K562 (cell line): ENCODE results near the gene MYOZ3. TPM values are rescaled to one million over a fixed set of nuclear protein-coding genes. Genes with fewer than 3 reads are reported as not detected.

Experiments
- ATAC-seq: fragments of 200-7000 bp; cut with Tn5 transposase; 3 replicates; pipeline ENCODE4 v1.9.1; 2020; ENCODE audit warnings: moderate library complexity
- BruUV-seq: library from RNA; stranded (reverse); fragments of 400-500 nt; replicated peaks from 2 replicates; lab custom pipeline; 2021; lab: Mats Ljungman, UMichigan
- CTCF ChIA-PET: fragments of 300-600 bp; formaldehyde crosslinking; extraction: SDS; loops from one replicate; lab custom pipeline; 2021; ENCODE audit warnings: low intra/inter-chr PET ratio; lab: Yijun Ruan, JAX
- POLR2A ChIA-PET: fragments of 300-600, 350-650 bp; sonication (Branson Sonifier 250); formaldehyde crosslinking; extraction: SDS; loops from one replicate; lab custom pipeline; 2021; ENCODE audit warnings: antibody characterized with exemption, inconsistent platforms; lab: Yijun Ruan, JAX
- DNase-seq, 4 experiments: peaks; one replicate each; pipeline versions ENCODE4 v3.0.0 to v3.0.0-alpha.2; 2011 to 2018; ENCODE audit warnings: low spot score in 3 of 4, mixed read lengths in 3 of 4; ENCODE audit errors: extremely low read depth in 1 of 4
- FAIRE-seq: peaks from 2 replicates; lab custom pipeline; 2011; peaks lifted over from hg19 to GRCh38; lab: Jason Lieb, UNC
- H2AFZ ChIP-seq: 2 replicates; pipeline ENCODE4 v1.6.0; 2011; ENCODE audit warnings: low read depth, low read length, control low read depth, inconsistent platforms
- H3K27ac ChIP-seq: fragments of 200-600 bp; 3 replicates; pipeline ENCODE4 v1.8.0; 2011; ENCODE audit warnings: low read depth, mild to moderate bottlenecking, control low read depth, inconsistent platforms, low read length, moderate library complexity, mixed read lengths; ENCODE audit errors: extremely low read depth
- H3K27me3 ChIP-seq, 2 experiments: fragments of 300-600 bp in 1 of 2; 2 replicates in 1 of 2; 3 replicates in 1 of 2; pipeline versions ENCODE4 v1.6.0 to v1.8.0; 2011; ENCODE audit warnings: inconsistent platforms in 2 of 2, low read length in 2 of 2, mild to moderate bottlenecking in 1 of 2, mixed read lengths in 1 of 2, moderate library complexity in 1 of 2; ENCODE audit not compliant: control insufficient read depth in 2 of 2, insufficient read depth in 2 of 2
- H3K36me3 ChIP-seq: fragments of 300-600 bp; 3 replicates; pipeline ENCODE4 v1.8.0; 2011; ENCODE audit warnings: mild to moderate bottlenecking, low read length, inconsistent platforms; ENCODE audit not compliant: control insufficient read depth, insufficient read depth
- H3K4me1 ChIP-seq, 2 experiments: fragments of 200-600 bp in 1 of 2; replicated peaks in 1 of 2; 2 replicates in 1 of 2; 3 replicates in 1 of 2; pipeline versions ENCODE4 v1.5.1 to v1.8.0; 2011; ENCODE audit warnings: inconsistent platforms in 2 of 2, low read length in 2 of 2, mild to moderate bottlenecking in 1 of 2, mixed read lengths in 1 of 2, moderate library complexity in 1 of 2; ENCODE audit not compliant: control insufficient read depth in 2 of 2, insufficient read depth in 2 of 2
- H3K4me2 ChIP-seq: 2 replicates; pipeline ENCODE4 v1.6.1; 2011; ENCODE audit warnings: low read length, control low read depth, inconsistent platforms, mixed read lengths; ENCODE audit not compliant: insufficient read depth
- H3K4me3 ChIP-seq: fragments of 200-600 bp; sonication (generic), shearing (Covaris generic); 2 replicates; pipeline ENCODE4 v1.5.1; 2016; ENCODE audit warnings: control low read depth, inconsistent platforms
- H3K79me2 ChIP-seq: fragments of 200-600 bp; 3 replicates; pipeline ENCODE4 v1.8.0; 2011; ENCODE audit warnings: low read length, inconsistent platforms; ENCODE audit not compliant: control insufficient read depth, insufficient read depth
- H3K9ac ChIP-seq, 2 experiments: 2 replicates each; pipeline versions ENCODE4 v1.6.0 to v1.6.1; 2011; ENCODE audit warnings: low read depth in 2 of 2, low read length in 2 of 2, control low read depth in 1 of 2, inconsistent platforms in 1 of 2, mild to moderate bottlenecking in 1 of 2, mixed read lengths in 1 of 2; ENCODE audit not compliant: insufficient read depth in 1 of 2
- H3K9me1 ChIP-seq: one replicate; pipeline ENCODE4 v1.6.0; 2011; ENCODE audit warnings: inconsistent platforms, mild to moderate bottlenecking, low read length, moderate library complexity; ENCODE audit not compliant: control insufficient read depth, insufficient read depth
- H3K9me3 ChIP-seq: replicated peaks from 2 replicates; pipeline ENCODE4 v1.5.1; 2011; ENCODE audit warnings: low read depth, low read length, inconsistent platforms; ENCODE audit not compliant: control insufficient read depth, insufficient read depth
- H4K20me1 ChIP-seq: replicated peaks from 2 replicates; pipeline ENCODE4 v1.6.1; 2011; ENCODE audit warnings: low read length, inconsistent platforms, mixed read lengths; ENCODE audit not compliant: control insufficient read depth, insufficient read depth
- DNMT1 ChIP-seq: fragments of 450-650 bp; IDR thresholded peaks from 2 replicates; pipeline ENCODE4 v1.6.1; 2016; ENCODE audit warnings: antibody characterized with exemption, mild to moderate bottlenecking
- ESRRB ChIP-seq: fragments of 250-450 bp; sonication (Bioruptor Pico); IDR thresholded peaks from 2 replicates; pipeline ENCODE4 v1.5.0; 2020; ENCODE audit warnings: mild to moderate bottlenecking, moderate library complexity, borderline replicate concordance
- HNRNPH1 ChIP-seq: fragments of 200-400 bp; formaldehyde crosslinking; optimal IDR thresholded peaks from 2 replicates; pipeline ENCODE3; 2017; ENCODE audit warnings: low read depth, mild to moderate bottlenecking, low read length, moderate library complexity
- NFATC3 ChIP-seq: fragments of 450-650 bp; IDR thresholded peaks from 2 replicates; pipeline ENCODE4 v1.6.1; 2017; ENCODE audit warnings: mild to moderate bottlenecking
- NFIC ChIP-seq: fragments of 450-650 bp; IDR thresholded peaks from 2 replicates; pipeline ENCODE4 v1.6.1; 2017; ENCODE audit warnings: mild to moderate bottlenecking, inconsistent platforms
- ZBTB11 ChIP-seq, 3 experiments: fragments of 200-800 bp in 1 of 3; fragments of 250-450 bp in 1 of 3; fragments of 450-650 bp in 1 of 3; sonication (Bioruptor Pico) in 1 of 3; sonication (Bioruptor generic) in 1 of 3; formaldehyde crosslinking in 1 of 3; IDR thresholded peaks; 2 replicates each; pipeline versions ENCODE4 v1.6.1 to v1.8.0; 2016 to 2022; ENCODE audit warnings: mild to moderate bottlenecking in 2 of 3, missing genetic modification characterization in 2 of 3, missing compliant biosample characterization in 1 of 3, moderate library complexity in 1 of 3
- ZNF143 ChIP-seq: sonication (generic); formaldehyde crosslinking; IDR thresholded peaks from 2 replicates; pipeline ENCODE4 v1.9.0; 2022; ENCODE audit warnings: mild to moderate bottlenecking, missing genetic modification reagents
- ZNF407 ChIP-seq: fragments of 450-650 bp; IDR thresholded peaks from 2 replicates; pipeline ENCODE4 v1.6.1; 2016; ENCODE audit warnings: low read depth
- WGBS: fragments of 100-300 bp; shearing (Covaris generic); methylation state at CpG from one replicate; pipeline ENCODE4 v1.1.6; 2016; ENCODE audit warnings: low coverage, mixed read lengths; ENCODE audit not compliant: insufficient coverage; ENCODE audit errors: missing lambda C conversion rate; 5-methylcytosine and 5-hydroxymethylcytosine counted together
- in situ Hi-C: fragments of 300-500 bp; cut with MboI; formaldehyde crosslinking; loops from 4 replicates; pipeline ENCODE4 v1.15.0; 2018; ENCODE audit warnings: inconsistent platforms, mixed read lengths
- intact Hi-C: fragments of 100-400 bp; cut with micrococcal nuclease; formaldehyde crosslinking; loops from 2 replicates; pipeline ENCODE4 v1.14.2; 2022
- polyA plus RNA-seq, 8 experiments: library from polyadenylated mRNA; depleted of rRNA in 4 of 8; stranded (reverse) in 5 of 8; unstranded in 3 of 8; fragments of >200 nt; fragmentation: Nextera tagmentation in 2 of 8; fragmentation: Illumina TruSeq in 1 of 8; extraction: Ambion mirVana in 2 of 8; extraction: Trizol in 1 of 8; gene quantifications; 2 replicates each; pipeline versions ENCODE4 v1.2.1 to v1.2.3, GENCODE V29; 2011 to 2014; ENCODE audit warnings: inconsistent platforms in 1 of 8, missing spikeins in 1 of 8
- total RNA-seq, 7 experiments: library from RNA; depleted of rRNA in 6 of 7; stranded (reverse); fragments of >200 nt in 6 of 7; fragmentation: Illumina TruSeq in 2 of 7; extraction: Trizol in 2 of 7; gene quantifications; 2 replicates each; pipeline versions ENCODE4 v1.2.1 to v1.2.3, GENCODE V29; 2011 to 2021; ENCODE audit warnings: low replicate concordance in 1 of 7
- TF ChIP-seq, protein P1 (sequence below): fragments of 450-650 bp; IDR thresholded peaks from 2 replicates; pipeline ENCODE4 v1.7.0; 2016; ENCODE audit warnings: borderline replicate concordance

The MYOZ3 gene
- total and polyA plus RNA-seq, 9 of the 15 experiments (the other 6 are each of a cell fraction or from before 2014, with no cell fraction given), result not detected

DNA sequence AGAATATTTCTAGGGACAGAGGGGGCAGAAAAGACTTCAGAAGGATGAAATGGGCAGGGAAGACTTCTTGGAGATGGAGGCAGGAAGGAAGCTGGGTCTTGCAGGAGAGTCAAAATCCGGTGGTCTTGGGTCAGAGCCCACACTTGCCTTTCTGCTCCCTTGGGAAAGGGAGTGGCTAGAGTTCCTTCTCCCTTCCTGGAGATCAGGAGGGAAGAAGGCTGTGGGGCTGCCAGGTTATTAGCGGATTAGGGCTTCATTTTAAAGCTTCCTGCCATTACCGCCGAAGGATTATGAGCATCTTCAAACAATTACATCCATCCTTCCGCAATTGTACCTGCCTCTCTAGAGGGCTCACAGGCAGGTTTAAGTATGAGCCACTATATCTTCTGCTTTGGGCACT lies 39.8 kb upstream of the MYOZ3 start:
- WGBS, result 5% methylated on average over 5 of the region's 5 CpGs
- Histone ChIP-seq H3K9me3 (no peaks in the 10 kb centered on the region), H3K4me2 (no peak overlapping the region), H3K36me3 (no peaks in the 10 kb centered on the region), H3K27me3 (peaks cover 34 to 70% of the 10 kb centered on the region in 2 experiments; a peak in 4 of 5 replicates), H3K79me2 (no peaks in the 10 kb centered on the region), H2AFZ (no peak overlapping the region), H3K4me3 (no peak overlapping the region), H4K20me1 (peaks cover 14% of the 10 kb centered on the region; the same call in 1 of the 2 replicates), H3K27ac (no peak overlapping the region), H3K4me1 (peaks cover 0 to 17% of the 10 kb centered on the region in 2 experiments; a peak in 2 of 5 replicates), H3K9ac (no peak overlapping the region), H3K9me1 (no peaks in the 10 kb centered on the region)
- FAIRE-seq, result no peak
- ChIA-PET POLR2A (interaction anchor here (0.6 kb wide), 1 partner anchor 24 kb away, joined by 3 read pairs; no protein-coding TSS in a partner anchor), CTCF (no interaction called here)
- DNase-seq, result no peak
- intact Hi-C loops, result no loop called here
- no peak for ATAC-seq
- BruUV-seq, result no TSS peak
- in situ Hi-C loops, result no loop called here
- TF ChIP-seq ZNF407 (no peak), ZNF143 (CRISPR knock-in tag) (no peak), NFATC3 (no peak), ESRRB (CRISPR knock-in tag) (no peak), ZBTB11 (CRISPR knock-in tag; IDR thresholded peaks at IDR 0.05) (no peak), NFIC (no peak), DNMT1 (no peak), HNRNPH1 (no peak)
- TF ChIP-seq, protein P1, sequence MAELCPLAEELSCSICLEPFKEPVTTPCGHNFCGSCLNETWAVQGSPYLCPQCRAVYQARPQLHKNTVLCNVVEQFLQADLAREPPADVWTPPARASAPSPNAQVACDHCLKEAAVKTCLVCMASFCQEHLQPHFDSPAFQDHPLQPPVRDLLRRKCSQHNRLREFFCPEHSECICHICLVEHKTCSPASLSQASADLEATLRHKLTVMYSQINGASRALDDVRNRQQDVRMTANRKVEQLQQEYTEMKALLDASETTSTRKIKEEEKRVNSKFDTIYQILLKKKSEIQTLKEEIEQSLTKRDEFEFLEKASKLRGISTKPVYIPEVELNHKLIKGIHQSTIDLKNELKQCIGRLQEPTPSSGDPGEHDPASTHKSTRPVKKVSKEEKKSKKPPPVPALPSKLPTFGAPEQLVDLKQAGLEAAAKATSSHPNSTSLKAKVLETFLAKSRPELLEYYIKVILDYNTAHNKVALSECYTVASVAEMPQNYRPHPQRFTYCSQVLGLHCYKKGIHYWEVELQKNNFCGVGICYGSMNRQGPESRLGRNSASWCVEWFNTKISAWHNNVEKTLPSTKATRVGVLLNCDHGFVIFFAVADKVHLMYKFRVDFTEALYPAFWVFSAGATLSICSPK, result no peak
